Stimulated activated naive B cell treated with anti-CD40 and anti-IgM and Interleukin-4, amounts not matched to agents 10 μg/mL and 1 μg/mL and 100 μg/mL, for 72 hours (primary cell): ENCODE data around the gene PCDHB1.
A peak's percentile ranks its signal among the peaks of the same experiment; 100 is the strongest.

Experiments used
- ATAC-seq, 2 donors: fragments of 150-1000 bp; cut with Tn5 transposase; replicated peaks; 2 replicates each; pipeline ENCODE4 v1.10.0; 2021; ENCODE audit warnings: moderate library complexity in 1 of 2
- DNase-seq: peaks from one replicate; pipeline ENCODE4 v3.0.0; 2021
- H3K27ac Mint-ChIP-seq: one replicate; pipeline ENCODE4 v1.8.0; 2022; ENCODE audit warnings: mild to moderate bottlenecking, mixed read lengths
- H3K27me3 Mint-ChIP-seq, 2 donors: one replicate each; pipeline ENCODE4 v1.8.0; 2022; ENCODE audit warnings: mixed read lengths in 2 of 2
- H3K36me3 Mint-ChIP-seq, 2 donors: one replicate each; pipeline ENCODE4 v1.8.0; 2022; ENCODE audit warnings: mixed read lengths in 2 of 2, mild to moderate bottlenecking in 1 of 2
- H3K4me1 Mint-ChIP-seq, 2 donors: one replicate each; pipeline ENCODE4 v1.8.0; 2022; ENCODE audit warnings: mixed read lengths in 2 of 2, mild to moderate bottlenecking in 1 of 2
- H3K4me3 Mint-ChIP-seq, 2 donors: one replicate each; pipeline ENCODE4 v1.8.0; 2022; ENCODE audit warnings: mild to moderate bottlenecking in 2 of 2, mixed read lengths in 2 of 2, moderate library complexity in 1 of 2
- H3K9me3 Mint-ChIP-seq, 2 donors: one replicate each; pipeline ENCODE4 v1.8.0; 2022; ENCODE audit warnings: mixed read lengths in 2 of 2, mild to moderate bottlenecking in 1 of 2

The PCDHB1 gene

GRCh38 chr5:141050622-141051520 is at the start of gene PCDHB1:
TSS of gene PCDHB1 (plus strand) at chr5:141051374. CDS start at chr5:141051471, 97 bp downstream.
- Mint-ChIP-seq H3K27ac (no peak within 1 kb of the TSS), H3K4me1 (peaks cover 4 to 9% of the 10 kb centered on the region in 2 donors), H3K36me3 (peaks cover 0 to 3% of the 10 kb centered on the region in 2 donors), H3K4me3 (peak within 1 kb of the TSS; percentile 56 to 73), H3K9me3 (peaks cover 4 to 9% of the 10 kb centered on the region in 2 donors), H3K27me3 (peaks cover 31 to 46% of the 10 kb centered on the region in 2 donors)
- ATAC-seq: no peak
- no peak for DNase-seq

DNA sequence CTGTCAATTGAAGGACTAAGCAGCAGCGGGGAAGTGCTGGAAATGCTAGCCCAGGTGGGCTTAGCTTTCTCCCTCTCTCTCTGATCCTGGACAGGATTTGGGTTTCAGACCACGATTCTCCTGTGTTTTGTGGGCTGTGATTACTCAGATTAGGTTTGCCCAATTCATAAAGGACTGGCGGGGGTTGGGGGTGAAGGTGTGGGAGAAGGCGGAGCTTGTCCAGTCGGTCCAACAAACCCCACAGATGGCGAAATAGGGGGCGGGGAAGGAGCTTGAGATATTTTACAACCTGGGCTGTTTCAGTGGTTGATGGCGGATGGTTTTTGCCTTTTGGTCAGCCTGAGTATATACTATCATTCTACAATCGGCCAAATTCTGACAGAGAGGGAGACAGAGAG is 49.7 kb upstream of the PCDHB1 start:
- Mint-ChIP-seq H3K27ac (no peak overlapping the region), H3K4me1 (peaks cover 3 to 8% of the 10 kb centered on the region in 2 donors), H3K9me3 (no peaks in the 10 kb centered on the region), H3K27me3 (peaks cover 22 to 27% of the 10 kb centered on the region in 2 donors), H3K36me3 (no peaks in the 10 kb centered on the region), H3K4me3 (no peak overlapping the region)
- DNase-seq: no peak
- ATAC-seq: no peak

DNA sequence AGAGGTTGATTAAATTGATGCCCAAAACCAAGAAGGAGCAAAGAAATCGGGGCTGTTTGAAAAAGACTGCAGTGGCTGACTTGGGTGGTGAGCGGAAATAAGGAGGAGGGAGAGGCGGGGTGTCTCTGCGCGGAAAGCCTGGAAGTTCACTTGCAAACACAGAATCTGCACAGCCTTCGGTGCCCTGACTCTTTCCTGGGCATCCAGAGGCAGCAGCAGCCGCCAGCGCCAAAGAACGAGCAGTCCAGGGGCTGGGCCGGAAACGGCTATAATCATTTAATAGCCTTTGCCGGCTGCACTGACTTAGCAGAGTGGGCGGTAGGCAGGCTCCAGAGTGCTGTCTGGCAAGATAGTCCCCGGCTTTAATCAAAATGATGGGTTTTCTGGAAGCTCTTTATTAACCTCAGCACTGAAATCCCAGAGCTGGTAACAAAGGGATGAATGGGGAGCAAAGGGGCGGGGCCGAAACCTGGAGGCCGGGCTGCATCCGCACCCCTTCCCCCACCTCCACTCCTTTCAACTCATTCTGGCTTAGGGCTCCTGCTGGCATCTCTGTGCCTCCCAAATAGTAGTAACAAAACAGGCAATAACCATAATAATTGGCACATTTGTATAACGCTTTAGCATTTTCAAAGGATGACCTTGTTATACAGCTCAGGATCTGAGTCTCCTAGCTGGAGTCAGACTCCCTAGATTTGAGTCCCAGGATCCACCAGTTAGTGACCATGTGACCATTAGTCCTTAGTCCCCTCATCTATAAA is 49.1 kb upstream of the PCDHB1 start:
- ATAC-seq: no peak
- H3K4me1 Mint-ChIP-seq: peaks cover 3 to 8% of the 10 kb centered on the region in 2 donors
- peaks cover 27 to 31% of the 10 kb centered on the region in 2 donors for H3K27me3 Mint-ChIP-seq
- H3K9me3 Mint-ChIP-seq: no peaks in the 10 kb centered on the region
- no peaks in the 10 kb centered on the region for H3K36me3 Mint-ChIP-seq
- no peak for DNase-seq
- no peak overlapping the region for H3K27ac Mint-ChIP-seq
- H3K4me3 Mint-ChIP-seq: no peak overlapping the region

DNA sequence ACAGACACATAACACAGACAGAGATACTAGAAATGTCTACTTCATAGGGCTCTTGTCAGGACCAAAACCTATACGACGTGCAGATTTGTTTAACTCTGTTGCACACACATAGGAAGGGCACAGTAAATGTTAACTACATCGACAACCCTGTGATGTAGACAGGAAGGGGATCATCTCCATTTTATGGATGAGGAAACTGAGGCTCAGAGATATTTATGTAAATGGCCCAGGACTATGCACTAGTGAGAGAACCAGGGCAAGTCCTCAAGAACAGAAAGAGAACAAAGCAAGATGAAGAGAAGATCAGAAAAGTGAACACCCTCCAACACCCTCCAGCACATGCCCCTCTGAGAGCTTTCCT is 48.6 kb upstream of the PCDHB1 start:
- ATAC-seq (no peak), DNase-seq (no peak)
- Mint-ChIP-seq H3K4me1 (peaks cover 3 to 8% of the 10 kb centered on the region in 2 donors), H3K27ac (no peak overlapping the region), H3K9me3 (no peaks in the 10 kb centered on the region), H3K27me3 (peaks cover 28 to 32% of the 10 kb centered on the region in 2 donors), H3K4me3 (no peak overlapping the region), H3K36me3 (no peaks in the 10 kb centered on the region)

DNA sequence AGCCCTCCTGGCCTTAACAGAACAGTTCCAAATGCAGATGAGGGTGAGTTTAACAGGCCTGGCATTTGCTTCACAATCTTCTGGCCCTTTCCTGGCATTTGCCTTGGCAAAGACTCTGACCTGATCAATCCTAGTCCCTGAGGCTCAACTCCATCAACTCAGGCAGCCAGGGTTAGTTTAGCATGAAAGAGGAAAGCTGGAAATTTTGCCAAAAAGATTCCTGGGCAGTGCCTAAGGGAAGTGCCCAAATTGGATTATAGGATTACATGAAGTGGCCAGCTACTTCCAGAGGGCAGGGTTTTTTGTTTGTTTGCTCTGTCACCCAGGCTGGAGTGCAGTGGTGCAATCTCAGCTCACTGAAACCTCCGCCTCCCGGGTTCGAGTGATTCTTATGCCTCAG is 48.1 kb upstream of the PCDHB1 start:
- DNase-seq (no peak), ATAC-seq (no peak)
- peaks cover 3 to 8% of the 10 kb centered on the region in 2 donors for H3K4me1 Mint-ChIP-seq
- H3K4me3 Mint-ChIP-seq: no peak overlapping the region
- no peaks in the 10 kb centered on the region for H3K36me3 Mint-ChIP-seq
- H3K9me3 Mint-ChIP-seq: no peaks in the 10 kb centered on the region
- no peak overlapping the region for H3K27ac Mint-ChIP-seq
- H3K27me3 Mint-ChIP-seq: peaks cover 28 to 32% of the 10 kb centered on the region in 2 donors

GRCh38 chr5:141003791-141004611 is 47.2 kb upstream of the PCDHB1 start:
- Mint-ChIP-seq H3K4me1 (peaks cover 3 to 8% of the 10 kb centered on the region in 2 donors), H3K27ac (no peak overlapping the region), H3K4me3 (no peak overlapping the region), H3K27me3 (peaks cover 28 to 32% of the 10 kb centered on the region in 2 donors), H3K9me3 (no peaks in the 10 kb centered on the region), H3K36me3 (no peaks in the 10 kb centered on the region)
- no peak for ATAC-seq
- DNase-seq: no peak

DNA sequence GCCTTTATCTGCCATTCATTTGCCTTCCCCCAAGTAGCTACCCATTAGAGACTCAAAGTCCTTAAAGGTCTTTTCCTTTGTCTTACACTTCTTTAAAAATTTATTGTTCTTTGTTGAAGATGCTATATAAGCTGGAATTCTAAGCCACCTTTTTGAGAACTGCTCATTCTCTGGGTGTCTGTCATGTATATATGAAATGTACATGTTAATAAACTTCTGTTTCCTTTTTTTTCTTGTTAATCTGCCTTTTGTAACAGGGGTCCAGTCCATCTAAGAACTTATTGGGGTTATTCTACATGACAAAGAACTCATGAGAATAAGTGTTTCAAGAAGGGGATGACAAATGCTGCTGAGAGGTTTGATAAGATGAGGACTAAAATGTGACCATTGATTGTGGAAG is 43.4 kb upstream of the PCDHB1 start:
- no peaks in the 10 kb centered on the region for H3K36me3 Mint-ChIP-seq
- no peak overlapping the region for H3K27ac Mint-ChIP-seq
- H3K4me3 Mint-ChIP-seq: no peak overlapping the region
- peaks cover 7 to 10% of the 10 kb centered on the region in 2 donors for H3K27me3 Mint-ChIP-seq
- H3K4me1 Mint-ChIP-seq: no peaks in the 10 kb centered on the region
- ATAC-seq (no peak), DNase-seq (no peak)
- H3K9me3 Mint-ChIP-seq: no peaks in the 10 kb centered on the region

- ATAC-seq: no peak
- Mint-ChIP-seq H3K4me1 (no peaks in the 10 kb centered on the region), H3K9me3 (no peaks in the 10 kb centered on the region), H3K27me3 (peaks cover 5 to 8% of the 10 kb centered on the region in 2 donors), H3K36me3 (no peaks in the 10 kb centered on the region), H3K4me3 (no peak overlapping the region), H3K27ac (no peak overlapping the region)
- DNase-seq: no peak
Observed at GRCh38 chr5:141010047-141010793, 41.0 kb upstream of the PCDHB1 start.

DNA sequence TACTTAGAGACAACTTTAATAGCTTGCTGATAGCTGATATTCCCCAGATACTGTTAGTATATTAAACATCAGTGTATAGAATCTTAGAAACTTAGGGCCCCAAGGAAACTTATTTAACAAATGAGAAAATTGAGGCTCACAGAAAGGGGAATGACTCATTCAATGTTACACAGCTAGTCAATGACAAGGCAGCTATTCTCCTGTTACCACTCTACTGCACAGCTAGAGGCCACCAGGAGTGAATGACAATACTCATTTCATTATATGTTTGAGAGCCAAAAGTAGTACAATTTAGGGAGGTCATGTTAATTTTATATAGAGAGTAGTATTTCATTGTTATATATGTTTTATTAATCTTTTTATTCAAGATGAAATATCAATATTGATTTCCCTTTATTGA is 33.2 kb upstream of the PCDHB1 start:
- Mint-ChIP-seq H3K36me3 (no peaks in the 10 kb centered on the region), H3K27me3 (no peaks in the 10 kb centered on the region), H3K27ac (no peak overlapping the region), H3K4me3 (no peak overlapping the region), H3K9me3 (no peaks in the 10 kb centered on the region), H3K4me1 (no peaks in the 10 kb centered on the region)
- ATAC-seq (no peak), DNase-seq (no peak)

GRCh38 chr5:141022384-141022783 is 28.8 kb upstream of the PCDHB1 start:
- DNase-seq (no peak), ATAC-seq (no peak)
- Mint-ChIP-seq H3K27ac (no peak overlapping the region), H3K36me3 (no peaks in the 10 kb centered on the region), H3K27me3 (no peaks in the 10 kb centered on the region), H3K4me1 (no peaks in the 10 kb centered on the region), H3K4me3 (no peak overlapping the region), H3K9me3 (peaks cover 0 to 3% of the 10 kb centered on the region in 2 donors)

- DNase-seq (no peak), ATAC-seq (no peak)
- Mint-ChIP-seq H3K4me1 (no peaks in the 10 kb centered on the region), H3K9me3 (no peaks in the 10 kb centered on the region), H3K36me3 (no peaks in the 10 kb centered on the region), H3K27me3 (no peaks in the 10 kb centered on the region), H3K4me3 (no peak overlapping the region), H3K27ac (no peak overlapping the region)
Observed at GRCh38 chr5:141031006-141031405, 20.2 kb upstream of the PCDHB1 start.

DNA sequence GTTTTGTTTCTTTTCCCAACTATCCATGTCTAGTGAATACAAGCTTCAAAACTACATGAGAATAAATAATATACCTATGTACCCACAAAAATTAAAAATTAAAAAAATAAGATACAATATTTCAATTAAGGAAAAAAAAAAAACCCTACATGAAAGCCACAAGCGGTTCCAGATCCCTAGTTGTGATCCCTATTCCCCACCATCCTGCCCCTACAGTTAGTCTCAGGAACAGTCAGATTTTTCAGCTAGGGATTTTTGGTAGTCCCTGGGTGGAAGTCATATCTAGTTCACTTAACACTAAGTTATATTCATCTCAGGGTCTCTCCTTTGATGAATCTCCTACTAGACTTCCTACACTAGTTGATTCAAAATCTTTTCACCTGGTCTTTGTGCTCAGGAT is 18.5 kb upstream of the PCDHB1 start:
- no peaks in the 10 kb centered on the region for H3K4me1 Mint-ChIP-seq
- H3K4me3 Mint-ChIP-seq: no peak overlapping the region
- H3K27ac Mint-ChIP-seq: no peak overlapping the region

GRCh38 chr5:141039061-141039460 is 12.1 kb upstream of the PCDHB1 start:
- H3K9me3 Mint-ChIP-seq: peaks cover 0 to 4% of the 10 kb centered on the region in 2 donors
- ATAC-seq (no peak), DNase-seq (no peak)
- peaks cover 4 to 6% of the 10 kb centered on the region in 2 donors for H3K27me3 Mint-ChIP-seq
- no peak overlapping the region for H3K4me3 Mint-ChIP-seq
- no peaks in the 10 kb centered on the region for H3K36me3 Mint-ChIP-seq
- H3K27ac Mint-ChIP-seq: no peak overlapping the region
- H3K4me1 Mint-ChIP-seq: no peaks in the 10 kb centered on the region

More for the DNA sequence above, 18.5 kb upstream of the PCDHB1 start:
- ATAC-seq: no peak
- Mint-ChIP-seq H3K36me3 (no peaks in the 10 kb centered on the region), H3K27me3 (peaks cover under 1 to 6% of the 10 kb centered on the region in 2 donors), H3K9me3 (peaks cover 0 to under 1% of the 10 kb centered on the region in 2 donors)
- DNase-seq: no peak
